ENCODE measurements around the gene PPP1R9B.

PPP1R9B gene

GRCh38 chr17:50090971-50091917, 59.2 kb downstream of the PPP1R9B start:
- Histone ChIP-seq H3K9me3 (ENCODE audit: control insufficient read depth in 2 of 2, low read length in 2 of 2) (no peaks in the 10 kb centered on the region), H3K27ac (ENCODE audit: low read depth in 2 of 2, low read length in 2 of 2) (no peak overlapping the region), H3K4me1 (ENCODE audit: control insufficient read depth in 2 of 2, insufficient read depth in 2 of 2, low read length in 2 of 2) (peaks cover 12 to 13% of the 10 kb centered on the region in 2 donors), H3K9ac (ENCODE audit: low read depth in 1 of 2, low read length in 2 of 2) (no peak overlapping the region), H3K4me3 (ENCODE audit: low read length in 2 of 2) (no peak overlapping the region), H3K36me3 (ENCODE audit: control insufficient read depth in 2 of 2, insufficient read depth in 2 of 2, low read length in 2 of 2) (peaks cover 14 to 21% of the 10 kb centered on the region in 2 donors), H3K27me3 (ENCODE audit: control insufficient read depth in 2 of 2, insufficient read depth in 2 of 2, low read length in 2 of 2) (no peaks in the 10 kb centered on the region)

GRCh38 chr17:50090071-50090470, 60.4 kb downstream of the PPP1R9B start:
- Histone ChIP-seq H3K36me3 (ENCODE audit: control insufficient read depth in 2 of 2, insufficient read depth in 2 of 2, low read length in 2 of 2) (peaks cover 14 to 21% of the 10 kb centered on the region in 2 donors), H3K27ac (ENCODE audit: low read depth in 2 of 2, low read length in 2 of 2) (no peak overlapping the region), H3K4me1 (ENCODE audit: control insufficient read depth in 2 of 2, insufficient read depth in 2 of 2, low read length in 2 of 2) (peaks cover 4 to 6% of the 10 kb centered on the region in 2 donors)

DNA sequence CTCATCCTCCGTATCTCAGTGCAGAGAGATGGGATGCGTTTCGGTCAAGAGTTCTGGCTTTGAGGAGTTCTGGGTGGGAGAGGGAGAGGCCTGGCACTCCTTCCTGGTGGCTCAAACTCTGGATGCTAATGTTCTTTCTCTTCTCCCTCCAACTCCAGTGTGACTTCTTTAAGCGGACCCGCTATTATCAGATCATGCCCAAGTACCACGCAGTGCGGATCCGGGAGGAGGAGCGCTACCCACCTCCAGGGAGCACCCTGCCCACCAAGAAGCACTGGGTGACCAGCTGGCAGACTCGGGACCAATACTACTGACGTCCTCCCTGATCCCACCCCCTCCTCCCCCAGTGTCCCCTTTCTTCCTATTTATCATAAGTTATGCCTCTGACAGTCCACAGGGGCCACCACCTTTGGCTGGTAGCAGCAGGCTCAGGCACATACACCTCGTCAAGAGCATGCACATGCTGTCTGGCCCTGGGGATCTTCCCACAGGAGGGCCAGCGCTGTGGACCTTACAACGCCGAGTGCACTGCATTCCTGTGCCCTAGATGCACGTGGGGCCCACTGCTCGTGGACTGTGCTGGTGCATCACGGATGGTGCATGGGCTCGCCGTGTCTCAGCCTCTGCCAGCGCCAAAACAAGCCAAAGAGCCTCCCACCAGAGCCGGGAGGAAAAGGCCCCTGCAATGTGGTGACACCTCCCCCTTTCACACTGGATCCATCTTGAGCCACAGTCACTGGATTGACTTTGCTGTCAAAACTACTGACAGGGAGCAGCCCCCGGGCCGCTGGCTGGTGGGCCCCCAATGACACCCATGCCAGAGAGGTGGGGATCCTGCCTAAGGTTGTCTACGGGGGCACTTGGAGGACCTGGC, 61.3 kb downstream of the PPP1R9B start:
- Histone ChIP-seq H3K4me3 (ENCODE audit: low read length in 2 of 2) (no peak overlapping the region), H3K4me1 (ENCODE audit: control insufficient read depth in 2 of 2, insufficient read depth in 2 of 2, low read length in 2 of 2) (no peaks in the 10 kb centered on the region), H3K9ac (ENCODE audit: low read depth in 1 of 2, low read length in 2 of 2) (no peak overlapping the region), H3K9me3 (ENCODE audit: control insufficient read depth in 2 of 2, low read length in 2 of 2) (no peaks in the 10 kb centered on the region), H3K27me3 (ENCODE audit: control insufficient read depth in 2 of 2, insufficient read depth in 2 of 2, low read length in 2 of 2) (no peaks in the 10 kb centered on the region), H3K36me3 (ENCODE audit: control insufficient read depth in 2 of 2, insufficient read depth in 2 of 2, low read length in 2 of 2) (peaks cover 14 to 21% of the 10 kb centered on the region in 2 donors), H3K27ac (ENCODE audit: low read depth in 2 of 2, low read length in 2 of 2) (no peak overlapping the region)

More at GRCh38 chr17:50090071-50090470, 60.4 kb downstream of the PPP1R9B start:
- H3K27me3 ChIP-seq (ENCODE audit: control insufficient read depth in 2 of 2, insufficient read depth in 2 of 2, low read length in 2 of 2): no peaks in the 10 kb centered on the region
- no peaks in the 10 kb centered on the region for H3K9me3 ChIP-seq (ENCODE audit: control insufficient read depth in 2 of 2, low read length in 2 of 2)
- no peak overlapping the region for H3K9ac ChIP-seq (ENCODE audit: low read depth in 1 of 2, low read length in 2 of 2)
- no peak overlapping the region for H3K4me3 ChIP-seq (ENCODE audit: low read length in 2 of 2)

- no peaks in the 10 kb centered on the region for H3K27me3 ChIP-seq (ENCODE audit: control insufficient read depth in 2 of 2, insufficient read depth in 2 of 2, low read length in 2 of 2)
- no peak overlapping the region for H3K4me3 ChIP-seq (ENCODE audit: low read length in 2 of 2)
- H3K36me3 ChIP-seq (ENCODE audit: control insufficient read depth in 2 of 2, insufficient read depth in 2 of 2, low read length in 2 of 2): peaks cover 14 to 21% of the 10 kb centered on the region in 2 donors
- H3K9ac ChIP-seq (ENCODE audit: low read depth in 1 of 2, low read length in 2 of 2): no peak overlapping the region
- no peaks in the 10 kb centered on the region for H3K9me3 ChIP-seq (ENCODE audit: control insufficient read depth in 2 of 2, low read length in 2 of 2)
- no peaks in the 10 kb centered on the region for H3K4me1 ChIP-seq (ENCODE audit: control insufficient read depth in 2 of 2, insufficient read depth in 2 of 2, low read length in 2 of 2)
- no peak overlapping the region for H3K27ac ChIP-seq (ENCODE audit: low read depth in 2 of 2, low read length in 2 of 2)
These were observed 62.5 kb downstream of the PPP1R9B start for GRCh38 chr17:50087912-50088405.

GRCh38 chr17:50087246-50087911, 63.1 kb downstream of the PPP1R9B start:
- Histone ChIP-seq H3K36me3 (ENCODE audit: control insufficient read depth in 2 of 2, insufficient read depth in 2 of 2, low read length in 2 of 2) (peaks cover 16 to 21% of the 10 kb centered on the region in 2 donors), H3K4me3 (ENCODE audit: low read length in 2 of 2) (no peak overlapping the region), H3K27me3 (ENCODE audit: control insufficient read depth in 2 of 2, insufficient read depth in 2 of 2, low read length in 2 of 2) (no peaks in the 10 kb centered on the region), H3K27ac (ENCODE audit: low read depth in 2 of 2, low read length in 2 of 2) (no peak overlapping the region), H3K9me3 (ENCODE audit: control insufficient read depth in 2 of 2, low read length in 2 of 2) (no peaks in the 10 kb centered on the region), H3K4me1 (ENCODE audit: control insufficient read depth in 2 of 2, insufficient read depth in 2 of 2, low read length in 2 of 2) (no peaks in the 10 kb centered on the region), H3K9ac (ENCODE audit: low read depth in 1 of 2, low read length in 2 of 2) (no peak overlapping the region)

Data from mucosa of rectum (tissue), 2 donors.